GM12873 (cell line): ENCODE measurements around the gene NLRP5.

Experiments used
- CTCF ChIP-seq: IDR thresholded peaks from 2 replicates; pipeline ENCODE4 v1.5.1; 2012; ENCODE audit warnings: low read depth, mild to moderate bottlenecking, moderate library complexity, low read length, control low read depth; ENCODE audit not compliant: insufficient read depth; ENCODE audit errors: missing control alignments

Gene NLRP5

GRCh38 chr19:56108447-56109195, 122.0 kb downstream of the NLRP5 start:
- TF ChIP-seq CTCF = no peak

GRCh38 chr19:56109226-56109625, 122.7 kb downstream of the NLRP5 start:
- no peak for TF ChIP-seq CTCF

- TF ChIP-seq CTCF = no peak
Observed at GRCh38 chr19:56110515-56111448, 124.2 kb downstream of the NLRP5 start.
